GM18502 (cell line): Measurements from ENCODE around the gene UBE2C.
"Not testable (repeated sequence)": the region's sequence is repeated elsewhere in the genome, so short reads cannot be mapped to it uniquely, and the experiment has no call there.

Experiments used
- ATAC-seq: cut with Tn5 transposase; IDR thresholded peaks from one replicate; pipeline ENCODE4 v1.9.1; 2021; ENCODE audit warnings: mild to moderate bottlenecking; ENCODE audit not compliant: unreplicated experiment, poor library complexity

Gene UBE2C

GRCh38 chr20:45797510-45797909, 14.9 kb upstream of the UBE2C start:
- not testable (repeated sequence) for ATAC-seq

- not testable (repeated sequence) for ATAC-seq
Measured at GRCh38 chr20:45797955-45798354, 14.5 kb upstream of the UBE2C start.

- ATAC-seq: no peak
Measured at GRCh38 chr20:45798935-45799642, 13.4 kb upstream of the UBE2C start.

GRCh38 chr20:45801851-45802250, 10.6 kb upstream of the UBE2C start:
- ATAC-seq: no peak

GRCh38 chr20:45810191-45810970, 2.1 kb upstream of the UBE2C start:
- no peak for ATAC-seq

- ATAC-seq: no peak
Measured at GRCh38 chr20:45813006-45813340, 529 bp downstream of the UBE2C start.

- no peak for ATAC-seq
Measured at GRCh38 chr20:45813489-45813888, 1.0 kb downstream of the UBE2C start.

- ATAC-seq: no peak
Measured at GRCh38 chr20:45814314-45814713, 1.9 kb downstream of the UBE2C start.

- no peak for ATAC-seq
Measured at GRCh38 chr20:45816951-45817350, 4.5 kb downstream of the UBE2C start.

- ATAC-seq: no peak
Measured at GRCh38 chr20:45817376-45818194, 5.1 kb downstream of the UBE2C start.

GRCh38 chr20:45818239-45818638, 5.8 kb downstream of the UBE2C start:
- ATAC-seq: no peak

- no peak for ATAC-seq
Measured at GRCh38 chr20:45819466-45819865, 7.0 kb downstream of the UBE2C start.

- no peak for ATAC-seq
Measured at GRCh38 chr20:45821947-45822346, 9.5 kb downstream of the UBE2C start.

GRCh38 chr20:45822857-45823256, 10.4 kb downstream of the UBE2C start:
- no peak for ATAC-seq

GRCh38 chr20:45823949-45824835, 11.7 kb downstream of the UBE2C start:
- ATAC-seq: no peak

- no peak for ATAC-seq
Measured at GRCh38 chr20:45826381-45827019, 14.1 kb downstream of the UBE2C start.

GRCh38 chr20:45827030-45827652, 14.7 kb downstream of the UBE2C start, which contains the start of gene TNNC2:
Gene TNNC2 (minus strand): TSS chr20:45827312. CDS start chr20:45827248, 64 bp downstream.
- no peak for ATAC-seq

GRCh38 chr20:45827712-45828111, 15.3 kb downstream of the UBE2C start:
- ATAC-seq: no peak

- ATAC-seq: no peak
Measured at GRCh38 chr20:45828589-45828988, 16.1 kb downstream of the UBE2C start.
